B cell (primary cell): ENCODE results near the gene PLA2G2E.

ENCODE experiments used
- EZH2 ChIP-seq: IDR thresholded peaks from 2 replicates; pipeline ENCODE4 v1.6.1; 2012; ENCODE audit warnings: borderline replicate concordance, low read depth, mild to moderate bottlenecking, moderate library complexity, low read length; ENCODE audit not compliant: insufficient read depth, poor library complexity, severe bottlenecking
- TF ChIP-seq, protein P1 (sequence below): fragments of 200-600 bp; IDR thresholded peaks from one replicate; pipeline ENCODE4 v1.8.0; 2022; ENCODE audit warnings: antibody characterized with exemption, mild to moderate bottlenecking

DNA sequence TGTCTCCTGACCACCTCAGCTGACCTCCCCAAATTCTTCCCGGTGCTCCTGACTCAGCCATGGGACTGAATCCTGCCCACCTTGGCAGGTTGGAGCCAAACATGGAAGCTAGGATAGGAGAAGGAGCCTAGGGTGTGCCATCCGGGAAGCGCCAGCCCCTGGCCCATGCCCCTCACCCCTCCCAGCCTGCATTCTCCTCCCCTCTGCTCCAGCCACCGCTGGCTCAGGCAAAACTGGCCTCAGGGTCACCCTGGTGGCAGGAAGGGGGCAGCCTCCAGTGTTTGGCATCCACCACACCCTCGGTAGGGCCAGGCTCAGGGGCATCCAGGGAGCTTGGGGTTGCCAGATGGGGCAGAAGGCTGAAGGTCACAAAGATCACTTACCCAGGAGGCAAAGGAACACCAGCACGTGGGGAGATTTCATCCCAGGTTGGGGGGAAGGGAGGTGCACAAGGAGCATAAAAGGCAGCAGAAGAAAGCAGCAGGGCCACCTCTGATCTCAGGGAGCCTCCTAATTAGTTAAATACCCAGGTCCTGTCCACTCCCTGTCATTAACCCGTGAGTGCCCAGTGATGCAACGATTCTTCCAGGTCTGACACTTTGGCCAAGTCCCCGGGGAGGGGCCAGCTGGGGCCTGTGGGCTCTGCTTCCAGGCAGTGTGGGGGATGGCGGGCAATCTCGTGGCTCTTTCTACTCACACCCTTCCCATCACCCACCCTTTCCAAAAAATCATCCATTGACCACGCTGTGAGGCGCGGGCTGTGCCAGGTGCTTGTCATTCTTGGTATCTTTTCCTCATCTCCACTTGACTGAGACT lies at the start of gene PLA2G2E:
- no peak for TF ChIP-seq EZH2
- TF ChIP-seq, protein P1, sequence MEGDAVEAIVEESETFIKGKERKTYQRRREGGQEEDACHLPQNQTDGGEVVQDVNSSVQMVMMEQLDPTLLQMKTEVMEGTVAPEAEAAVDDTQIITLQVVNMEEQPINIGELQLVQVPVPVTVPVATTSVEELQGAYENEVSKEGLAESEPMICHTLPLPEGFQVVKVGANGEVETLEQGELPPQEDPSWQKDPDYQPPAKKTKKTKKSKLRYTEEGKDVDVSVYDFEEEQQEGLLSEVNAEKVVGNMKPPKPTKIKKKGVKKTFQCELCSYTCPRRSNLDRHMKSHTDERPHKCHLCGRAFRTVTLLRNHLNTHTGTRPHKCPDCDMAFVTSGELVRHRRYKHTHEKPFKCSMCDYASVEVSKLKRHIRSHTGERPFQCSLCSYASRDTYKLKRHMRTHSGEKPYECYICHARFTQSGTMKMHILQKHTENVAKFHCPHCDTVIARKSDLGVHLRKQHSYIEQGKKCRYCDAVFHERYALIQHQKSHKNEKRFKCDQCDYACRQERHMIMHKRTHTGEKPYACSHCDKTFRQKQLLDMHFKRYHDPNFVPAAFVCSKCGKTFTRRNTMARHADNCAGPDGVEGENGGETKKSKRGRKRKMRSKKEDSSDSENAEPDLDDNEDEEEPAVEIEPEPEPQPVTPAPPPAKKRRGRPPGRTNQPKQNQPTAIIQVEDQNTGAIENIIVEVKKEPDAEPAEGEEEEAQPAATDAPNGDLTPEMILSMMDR, result no peak
